GM12872 (cell line): ENCODE results near the gene SWSAP1.

Source experiments
- CTCF ChIP-seq: IDR thresholded peaks from 3 replicates; pipeline ENCODE4 v1.5.1; 2011; ENCODE audit warnings: low read depth, mild to moderate bottlenecking, low read length, moderate library complexity; ENCODE audit not compliant: insufficient read depth

Gene SWSAP1

GRCh38 chr19:11374433-11375142 is at the start of gene SWSAP1:
SWSAP1 (plus strand) TSS chr19:11374666; CDS start chr19:11374681, 15 bp downstream.
- TF ChIP-seq CTCF = no peak

GRCh38 chr19:11324748-11325389 is 49.6 kb upstream of the SWSAP1 start:
- no peak for TF ChIP-seq CTCF

- TF ChIP-seq CTCF = no peak
These were observed 48.9 kb upstream of the SWSAP1 start for GRCh38 chr19:11325544-11325943.

- no peak for TF ChIP-seq CTCF
These were observed 44.3 kb upstream of the SWSAP1 start for GRCh38 chr19:11330127-11330526.

GRCh38 chr19:11331502-11331901 is 43.0 kb upstream of the SWSAP1 start:
- no peak for TF ChIP-seq CTCF

- no peak for TF ChIP-seq CTCF
These were observed 41.6 kb upstream of the SWSAP1 start for GRCh38 chr19:11332822-11333221.

- no peak for TF ChIP-seq CTCF
These were observed 38.9 kb upstream of the SWSAP1 start for GRCh38 chr19:11335449-11336146.
